ENCODE results near the gene MAML2. TPM values are rescaled to one million over a fixed set of nuclear protein-coding genes. Genes with fewer than 3 reads are reported as not detected.

Gene MAML2
- total and polyA plus RNA-seq, 4 donors: 3.8 to 41.8 (median 13.7) TPM

- H3K27ac ChIP-seq (ENCODE audit: low read depth in 1 of 2, low read length in 1 of 2): no peak overlapping the region
- H3K36me3 ChIP-seq (ENCODE audit: control insufficient read depth in 4 of 4, insufficient read depth in 4 of 4, low read length in 4 of 4): no peaks in the 10 kb centered on the region
- 92 to 96% methylated on average over 5 of the region's 5 CpGs for WGBS, 2 donors
- no peak overlapping the region for H3K9ac ChIP-seq (ENCODE audit: insufficient read depth in 1 of 2, low read length in 2 of 2)
- H3K4me1 ChIP-seq (ENCODE audit: control insufficient read depth in 5 of 5, insufficient read depth in 5 of 5, low read length in 5 of 5): no peaks in the 10 kb centered on the region
- no peak overlapping the region for H3K4me3 ChIP-seq
- H3K27me3 ChIP-seq (ENCODE audit: control insufficient read depth in 3 of 3, insufficient read depth in 3 of 3, low read length in 2 of 3): no peaks in the 10 kb centered on the region
- TF ChIP-seq CTCF (IDR thresholded peaks at IDR 0.05; ENCODE audit: control extremely low read depth, extremely low read depth): no peak
- no peak for DNase-seq
- no peaks in the 10 kb centered on the region for H3K9me3 ChIP-seq (ENCODE audit: control insufficient read depth in 4 of 4, insufficient read depth in 3 of 4, low read length in 3 of 4)
- no peak for ATAC-seq (ENCODE audit: insufficient read depth, low FRiP score)
These were observed 409.4 kb downstream of the MAML2 start for GRCh38 chr11:95933594-95933993.

- no peak for TF ChIP-seq CTCF (IDR thresholded peaks at IDR 0.05; ENCODE audit: control extremely low read depth, extremely low read depth)
- no peaks in the 10 kb centered on the region for H3K9me3 ChIP-seq (ENCODE audit: control insufficient read depth in 4 of 4, insufficient read depth in 3 of 4, low read length in 3 of 4)
- no peaks in the 10 kb centered on the region for H3K4me1 ChIP-seq (ENCODE audit: control insufficient read depth in 5 of 5, insufficient read depth in 5 of 5, low read length in 5 of 5)
- H3K9ac ChIP-seq (ENCODE audit: insufficient read depth in 1 of 2, low read length in 2 of 2): no peak overlapping the region
- ATAC-seq (ENCODE audit: insufficient read depth, low FRiP score) (no peak), DNase-seq (no peak)
- H3K27me3 ChIP-seq (ENCODE audit: control insufficient read depth in 3 of 3, insufficient read depth in 3 of 3, low read length in 2 of 3): no peaks in the 10 kb centered on the region
- no peak overlapping the region for H3K4me3 ChIP-seq
- 81 to 96% methylated on average over 1 of the region's 1 CpG for WGBS, 2 donors
- H3K27ac ChIP-seq (ENCODE audit: low read depth in 1 of 2, low read length in 1 of 2): no peak overlapping the region
- H3K36me3 ChIP-seq (ENCODE audit: control insufficient read depth in 4 of 4, insufficient read depth in 4 of 4, low read length in 4 of 4): no peaks in the 10 kb centered on the region
These were observed 411.1 kb downstream of the MAML2 start for GRCh38 chr11:95931916-95932315.

- no peak for ATAC-seq (ENCODE audit: insufficient read depth, low FRiP score)
- no peak overlapping the region for H3K4me3 ChIP-seq
These were observed 412.0 kb downstream of the MAML2 start for GRCh38 chr11:95930948-95931347.

More at GRCh38 chr11:95930948-95931347, 412.0 kb downstream of the MAML2 start:
- Histone ChIP-seq H3K27me3 (ENCODE audit: control insufficient read depth in 3 of 3, insufficient read depth in 3 of 3, low read length in 2 of 3) (no peaks in the 10 kb centered on the region), H3K9ac (ENCODE audit: insufficient read depth in 1 of 2, low read length in 2 of 2) (no peak overlapping the region), H3K36me3 (ENCODE audit: control insufficient read depth in 4 of 4, insufficient read depth in 4 of 4, low read length in 4 of 4) (no peaks in the 10 kb centered on the region), H3K9me3 (ENCODE audit: control insufficient read depth in 4 of 4, insufficient read depth in 3 of 4, low read length in 3 of 4) (no peaks in the 10 kb centered on the region), H3K27ac (ENCODE audit: low read depth in 1 of 2, low read length in 1 of 2) (no peak overlapping the region), H3K4me1 (ENCODE audit: control insufficient read depth in 5 of 5, insufficient read depth in 5 of 5, low read length in 5 of 5) (no peaks in the 10 kb centered on the region)
- 83 to 87% methylated on average over 1 of the region's 1 CpG for WGBS, 2 donors
- DNase-seq: no peak
- no peak for TF ChIP-seq CTCF (IDR thresholded peaks at IDR 0.05; ENCODE audit: control extremely low read depth, extremely low read depth)
